ENCODE data around the gene MAN1C1.

MAN1C1 gene

GRCh38 chr1:25571522-25571970, 45.0 kb upstream of the MAN1C1 start:
- no peak overlapping the region for H3K4me2 ChIP-seq (ENCODE audit: insufficient read depth, low read length)
- H3K27me3 ChIP-seq (ENCODE audit: insufficient read depth, low read length, poor library complexity): peaks cover 6% of the 10 kb centered on the region
- ATAC-seq (ENCODE audit: insufficient read depth, low read depth) (no peak), DNase-seq (no peak)
- no peak overlapping the region for H3K9ac ChIP-seq (ENCODE audit: low read depth, low read length)
- no peak overlapping the region for H3K4me3 ChIP-seq (ENCODE audit: low read depth in 1 of 2, low read length in 2 of 2)
- no peaks in the 10 kb centered on the region for H3K79me2 ChIP-seq (ENCODE audit: insufficient read depth, low read length)
- H3K9me3 ChIP-seq (ENCODE audit: insufficient read depth, low read length, severe bottlenecking): no peaks in the 10 kb centered on the region
- TF ChIP-seq CTCF (IDR thresholded peaks at IDR 0.05; ENCODE audit: borderline replicate concordance, extremely low read depth, low read length, poor library complexity, severe bottlenecking): no peak
- no peak for TF ChIP-seq EZH2 (IDR thresholded peaks at IDR 0.05; ENCODE audit: borderline replicate concordance, low read depth, low read length, severe bottlenecking)
- peaks cover 4% of the 10 kb centered on the region for H4K20me1 ChIP-seq (ENCODE audit: insufficient read depth, low read length)
- H3K36me3 ChIP-seq (ENCODE audit: insufficient read depth, low read length): no peaks in the 10 kb centered on the region
- H3K27ac ChIP-seq (ENCODE audit: low read length): no peak overlapping the region
- H3K4me1 ChIP-seq (ENCODE audit: insufficient read depth, low read length): no peaks in the 10 kb centered on the region
- H2AFZ ChIP-seq (ENCODE audit: low read depth, low read length): no peak overlapping the region

- H3K79me2 ChIP-seq (ENCODE audit: insufficient read depth, low read length): no peaks in the 10 kb centered on the region
- no peak overlapping the region for H3K4me3 ChIP-seq (ENCODE audit: low read depth in 1 of 2, low read length in 2 of 2)
- DNase-seq (no peak), ATAC-seq (ENCODE audit: insufficient read depth, low read depth) (no peak)
- H3K27me3 ChIP-seq (ENCODE audit: insufficient read depth, low read length, poor library complexity): peaks cover 4% of the 10 kb centered on the region
- TF ChIP-seq EZH2 (IDR thresholded peaks at IDR 0.05; ENCODE audit: borderline replicate concordance, low read depth, low read length, severe bottlenecking): no peak
- no peak for TF ChIP-seq CTCF (IDR thresholded peaks at IDR 0.05; ENCODE audit: borderline replicate concordance, extremely low read depth, low read length, poor library complexity, severe bottlenecking)
- no peak overlapping the region for H2AFZ ChIP-seq (ENCODE audit: low read depth, low read length)
- H3K4me1 ChIP-seq (ENCODE audit: insufficient read depth, low read length): no peaks in the 10 kb centered on the region
- peaks cover 4% of the 10 kb centered on the region for H4K20me1 ChIP-seq (ENCODE audit: insufficient read depth, low read length)
- H3K36me3 ChIP-seq (ENCODE audit: insufficient read depth, low read length): no peaks in the 10 kb centered on the region
- H3K9me3 ChIP-seq (ENCODE audit: insufficient read depth, low read length, severe bottlenecking): no peaks in the 10 kb centered on the region
- no peak overlapping the region for H3K27ac ChIP-seq (ENCODE audit: low read length)
- no peak overlapping the region for H3K9ac ChIP-seq (ENCODE audit: low read depth, low read length)
- H3K4me2 ChIP-seq (ENCODE audit: insufficient read depth, low read length): no peak overlapping the region
These were observed 44.5 kb upstream of the MAN1C1 start for GRCh38 chr1:25572107-25572506.

- H3K79me2 ChIP-seq (ENCODE audit: insufficient read depth, low read length): no peaks in the 10 kb centered on the region
- H3K9me3 ChIP-seq (ENCODE audit: insufficient read depth, low read length, severe bottlenecking): no peaks in the 10 kb centered on the region
- H3K36me3 ChIP-seq (ENCODE audit: insufficient read depth, low read length): no peaks in the 10 kb centered on the region
- H3K4me3 ChIP-seq (ENCODE audit: low read depth in 1 of 2, low read length in 2 of 2): no peak overlapping the region
- TF ChIP-seq CTCF (IDR thresholded peaks at IDR 0.05; ENCODE audit: borderline replicate concordance, extremely low read depth, low read length, poor library complexity, severe bottlenecking): peak; percentile 64
- no peak for TF ChIP-seq EZH2 (IDR thresholded peaks at IDR 0.05; ENCODE audit: borderline replicate concordance, low read depth, low read length, severe bottlenecking)
- peaks cover 4% of the 10 kb centered on the region for H3K27me3 ChIP-seq (ENCODE audit: insufficient read depth, low read length, poor library complexity)
- no peak overlapping the region for H3K27ac ChIP-seq (ENCODE audit: low read length)
- H3K9ac ChIP-seq (ENCODE audit: low read depth, low read length): no peak overlapping the region
- no peaks in the 10 kb centered on the region for H3K4me1 ChIP-seq (ENCODE audit: insufficient read depth, low read length)
- no peak overlapping the region for H3K4me2 ChIP-seq (ENCODE audit: insufficient read depth, low read length)
- peak; percentile 68; the same call in 1 of the 3 replicates for ATAC-seq (ENCODE audit: insufficient read depth, low read depth)
- H2AFZ ChIP-seq (ENCODE audit: low read depth, low read length): no peak overlapping the region
- H4K20me1 ChIP-seq (ENCODE audit: insufficient read depth, low read length): peaks cover 4% of the 10 kb centered on the region
- DNase-seq: peak; percentile 33
These were observed 43.6 kb upstream of the MAN1C1 start for GRCh38 chr1:25572708-25573590.
